Placental pericyte (primary cell): ENCODE results near the gene MCTP1. TPM values are rescaled to one million over a fixed set of nuclear protein-coding genes. Genes with fewer than 3 reads are reported as not detected.

Experiments used
- small RNA-seq: library from RNA; depleted of rRNA; stranded (forward); fragments of <200 nt; gene quantifications from one replicate; pipeline ENCODE3, GENCODE V24; 2012; ENCODE audit warnings: low replicate concordance
- total RNA-seq: library from RNA; depleted of rRNA; stranded (reverse); fragments of >200 nt; gene quantifications from 2 replicates; pipeline ENCODE4 v1.2.3, GENCODE V29; 2012

The MCTP1 gene
- total RNA-seq, result 19.8 and 24.7 TPM in 2 replicates

GRCh38 chr5:95284572-95285408, at the start of gene MCTP1:
Gene MCTP1 (minus strand): TSS chr5:95285094.

Small RNA genes within 50 kb of the gene (small RNA-seq; reads per million reads assigned to genes)
- gene RF02271, result not detected

Other genes starting within 250 kb of the MCTP1 start
- gene FAM81B, start 106.3 kb upstream of the MCTP1 start, total RNA-seq, result not detected in 2 replicates